ENCODE measurements around the gene TMEM269.

TMEM269 gene

DNA sequence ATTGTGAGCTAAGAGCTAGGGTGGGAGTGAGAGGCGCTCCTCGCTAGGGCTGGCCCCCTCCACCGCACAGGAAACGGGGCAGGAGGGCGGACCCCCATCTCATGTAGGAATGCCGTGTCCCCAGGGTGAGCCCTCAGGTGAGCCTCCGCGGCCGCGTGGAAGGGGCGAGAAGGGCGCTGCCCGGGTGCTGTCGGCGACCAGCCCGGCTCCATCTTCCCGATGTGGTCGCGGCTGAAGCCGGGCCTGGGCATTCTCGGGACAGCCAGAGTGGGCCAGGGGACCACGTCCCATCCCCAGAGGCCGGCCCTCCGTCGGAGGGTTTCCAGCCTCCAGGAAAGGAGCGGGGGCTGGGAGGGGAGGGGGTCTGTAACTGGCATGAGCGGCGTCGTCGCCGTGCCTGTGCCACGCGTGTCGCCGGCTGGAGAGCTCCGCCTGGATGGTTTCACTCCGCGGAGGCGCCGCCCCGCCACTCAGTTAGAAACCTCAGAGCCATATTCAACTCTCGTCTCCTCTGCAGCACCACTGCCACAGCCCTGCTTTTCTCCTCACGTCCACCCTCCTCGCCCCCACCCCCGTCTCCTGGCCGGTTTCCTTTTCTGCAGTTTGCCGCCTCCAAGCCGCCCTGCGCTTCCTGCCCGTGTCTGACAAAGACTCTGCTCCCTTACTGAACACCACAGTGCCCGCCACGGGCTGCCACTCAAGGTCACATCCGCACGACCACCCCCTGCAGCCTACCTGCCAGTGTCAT is at the start of gene TMEM269:
Gene TMEM269, plus strand, starts transcription at position 46 of the 748 bp plus-strand sequence. CDS start 4,903 bp downstream, outside the sequence.
- Histone ChIP-seq H3K9me3 (ENCODE audit: severe bottlenecking) (no peaks in the 10 kb centered on the region), H3K27me3 (ENCODE audit: insufficient read depth, poor library complexity, severe bottlenecking) (no peaks in the 10 kb centered on the region), H3K36me3 (ENCODE audit: low read depth) (peaks cover 5% of the 10 kb centered on the region; the same call in 1 of the 2 replicates), H3K27ac (ENCODE audit: poor library complexity, severe bottlenecking) (no peak within 1 kb of the TSS), H3K4me1 (ENCODE audit: insufficient read depth, poor library complexity, severe bottlenecking) (no peaks in the 10 kb centered on the region), H3K4me3 (ENCODE audit: severe bottlenecking) (peak within 1 kb of the TSS; percentile 10)
- ATAC-seq (ENCODE audit: low read depth) (peak; percentile 43), DNase-seq (ENCODE audit: low spot score) (no peak)
- no peak for TF ChIP-seq CTCF (IDR thresholded peaks at IDR 0.05; ENCODE audit: poor library complexity, severe bottlenecking)

DNA sequence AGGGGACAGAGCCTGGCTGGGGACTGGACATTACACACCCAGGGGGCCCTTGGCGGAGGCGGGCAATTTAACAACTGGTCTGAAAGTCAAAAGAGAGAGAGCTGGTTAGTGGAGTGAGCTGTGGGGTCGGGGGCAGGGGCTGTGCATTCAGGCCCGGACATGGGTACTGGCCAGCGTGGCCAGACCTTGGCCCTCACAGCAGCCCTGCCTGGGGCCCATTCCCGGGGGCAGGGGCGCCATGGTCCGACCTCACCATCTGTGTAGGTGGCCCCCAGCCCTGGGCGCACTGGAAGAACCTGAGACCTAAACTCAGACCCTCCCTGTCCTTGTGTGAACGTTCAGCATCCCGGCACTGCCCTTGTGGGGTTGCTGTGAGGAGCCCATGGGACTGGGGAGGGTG is 49.7 kb upstream of the TMEM269 start:
- no peaks in the 10 kb centered on the region for H3K9me3 ChIP-seq (ENCODE audit: severe bottlenecking)
- H3K27me3 ChIP-seq (ENCODE audit: insufficient read depth, poor library complexity, severe bottlenecking), result no peaks in the 10 kb centered on the region
- no peak overlapping the region for H3K27ac ChIP-seq (ENCODE audit: poor library complexity, severe bottlenecking)
- no peak for DNase-seq (ENCODE audit: low spot score)
- no peaks in the 10 kb centered on the region for H3K36me3 ChIP-seq (ENCODE audit: low read depth)
- TF ChIP-seq CTCF (IDR thresholded peaks at IDR 0.05; ENCODE audit: poor library complexity, severe bottlenecking), result no peak
- no peak for ATAC-seq (ENCODE audit: low read depth)
- no peak overlapping the region for H3K4me3 ChIP-seq (ENCODE audit: severe bottlenecking)
- no peaks in the 10 kb centered on the region for H3K4me1 ChIP-seq (ENCODE audit: insufficient read depth, poor library complexity, severe bottlenecking)

- no peak overlapping the region for H3K27ac ChIP-seq (ENCODE audit: poor library complexity, severe bottlenecking)
- peak; percentile 45 for ATAC-seq (ENCODE audit: low read depth)
- H3K4me3 ChIP-seq (ENCODE audit: severe bottlenecking), result no peak overlapping the region
- H3K9me3 ChIP-seq (ENCODE audit: severe bottlenecking), result no peaks in the 10 kb centered on the region
- TF ChIP-seq CTCF (IDR thresholded peaks at IDR 0.05; ENCODE audit: poor library complexity, severe bottlenecking), result no peak
- DNase-seq (ENCODE audit: low spot score), result no peak
- H3K27me3 ChIP-seq (ENCODE audit: insufficient read depth, poor library complexity, severe bottlenecking), result no peaks in the 10 kb centered on the region
- no peaks in the 10 kb centered on the region for H3K36me3 ChIP-seq (ENCODE audit: low read depth)
- no peaks in the 10 kb centered on the region for H3K4me1 ChIP-seq (ENCODE audit: insufficient read depth, poor library complexity, severe bottlenecking)
These were observed 49.2 kb upstream of the TMEM269 start for GRCh38 chr1:42735477-42736105.

DNA sequence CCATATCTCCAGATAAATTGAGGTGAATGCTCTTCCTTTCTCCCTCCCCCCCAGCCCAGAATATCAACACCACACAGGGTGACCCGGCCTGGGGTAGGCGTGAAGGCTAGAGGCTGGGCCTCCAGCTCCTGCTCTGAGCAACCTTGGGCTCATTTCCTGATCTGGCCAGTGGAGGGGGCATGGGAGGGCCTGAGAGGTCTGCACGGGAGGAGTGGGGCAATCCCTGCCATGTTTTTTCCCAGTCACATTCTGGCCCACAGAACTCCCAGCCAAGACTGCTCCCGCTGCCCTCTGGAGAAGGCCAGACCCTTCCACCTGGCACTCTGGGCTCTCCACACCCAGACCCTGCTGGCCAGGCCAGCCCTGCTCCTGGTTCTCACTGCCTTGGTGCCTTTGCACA is 48.6 kb upstream of the TMEM269 start:
- H3K27ac ChIP-seq (ENCODE audit: poor library complexity, severe bottlenecking), result no peak overlapping the region
- H3K4me1 ChIP-seq (ENCODE audit: insufficient read depth, poor library complexity, severe bottlenecking), result no peaks in the 10 kb centered on the region
- peak; percentile 46 for ATAC-seq (ENCODE audit: low read depth)
- peak; percentile 29 for TF ChIP-seq CTCF (IDR thresholded peaks at IDR 0.05; ENCODE audit: poor library complexity, severe bottlenecking)
- no peak for DNase-seq (ENCODE audit: low spot score)
- no peak overlapping the region for H3K4me3 ChIP-seq (ENCODE audit: severe bottlenecking)
- H3K36me3 ChIP-seq (ENCODE audit: low read depth), result no peaks in the 10 kb centered on the region
- H3K27me3 ChIP-seq (ENCODE audit: insufficient read depth, poor library complexity, severe bottlenecking), result no peaks in the 10 kb centered on the region
- no peaks in the 10 kb centered on the region for H3K9me3 ChIP-seq (ENCODE audit: severe bottlenecking)

Data from RWPE2 (cell line).